ENCODE measurements around the gene CCL28. TPM values are rescaled to one million over a fixed set of nuclear protein-coding genes. Genes with fewer than 3 reads are reported as not detected.

The CCL28 gene
- total and polyA plus RNA-seq, 2 donors (not counting 1 experiment from before 2014, with no cell fraction given) = 1.1 to 2.0 TPM

DNA sequence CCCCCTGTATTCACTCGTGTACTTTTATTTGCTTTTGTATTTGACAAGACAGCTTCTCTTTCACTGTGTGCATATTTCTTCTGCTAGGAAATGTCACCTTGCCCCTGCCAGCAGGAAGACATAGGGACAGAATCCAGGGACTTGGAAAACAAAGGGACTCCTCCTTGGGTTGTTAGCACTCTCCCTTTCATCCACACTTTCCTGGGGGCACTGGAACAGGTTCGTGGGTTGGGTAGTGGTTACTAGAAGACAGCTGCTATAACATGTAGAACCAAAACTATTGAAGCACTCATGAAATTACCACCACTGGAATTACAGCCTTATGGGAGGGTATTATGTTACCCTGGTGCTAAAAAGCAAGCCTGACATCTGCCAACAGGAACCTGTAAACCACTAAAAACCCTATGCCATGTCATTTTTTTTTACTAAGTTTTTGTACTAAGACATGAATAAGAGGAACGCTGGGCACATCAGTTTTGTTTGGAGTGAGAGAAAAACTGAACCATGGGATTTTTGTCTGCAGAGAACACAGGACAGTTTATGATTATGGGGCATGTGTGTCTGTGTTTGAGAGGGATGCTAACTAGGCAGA is 4.7 kb upstream of the CCL28 start:
- no peak for TF ChIP-seq EZH2 (IDR thresholded peaks at IDR 0.05; ENCODE audit: low read length, missing control alignments)
- TF ChIP-seq, protein P1, sequence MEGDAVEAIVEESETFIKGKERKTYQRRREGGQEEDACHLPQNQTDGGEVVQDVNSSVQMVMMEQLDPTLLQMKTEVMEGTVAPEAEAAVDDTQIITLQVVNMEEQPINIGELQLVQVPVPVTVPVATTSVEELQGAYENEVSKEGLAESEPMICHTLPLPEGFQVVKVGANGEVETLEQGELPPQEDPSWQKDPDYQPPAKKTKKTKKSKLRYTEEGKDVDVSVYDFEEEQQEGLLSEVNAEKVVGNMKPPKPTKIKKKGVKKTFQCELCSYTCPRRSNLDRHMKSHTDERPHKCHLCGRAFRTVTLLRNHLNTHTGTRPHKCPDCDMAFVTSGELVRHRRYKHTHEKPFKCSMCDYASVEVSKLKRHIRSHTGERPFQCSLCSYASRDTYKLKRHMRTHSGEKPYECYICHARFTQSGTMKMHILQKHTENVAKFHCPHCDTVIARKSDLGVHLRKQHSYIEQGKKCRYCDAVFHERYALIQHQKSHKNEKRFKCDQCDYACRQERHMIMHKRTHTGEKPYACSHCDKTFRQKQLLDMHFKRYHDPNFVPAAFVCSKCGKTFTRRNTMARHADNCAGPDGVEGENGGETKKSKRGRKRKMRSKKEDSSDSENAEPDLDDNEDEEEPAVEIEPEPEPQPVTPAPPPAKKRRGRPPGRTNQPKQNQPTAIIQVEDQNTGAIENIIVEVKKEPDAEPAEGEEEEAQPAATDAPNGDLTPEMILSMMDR (conservative IDR thresholded peaks at IDR 0.05 in 1 of 2, IDR thresholded peaks at IDR 0.05 in 1 of 2; ENCODE audit: low read depth in 1 of 2, low read length in 2 of 2) = no peak
- no peak for DNase-seq (ENCODE audit: low read depth in 2 of 2)
- no peaks in the 10 kb centered on the region for H3K79me2 ChIP-seq (ENCODE audit: control insufficient read depth, insufficient read depth, low read length)
- no peak overlapping the region for H2AFZ ChIP-seq (ENCODE audit: low read length)
- no peaks in the 10 kb centered on the region for H4K20me1 ChIP-seq (ENCODE audit: control insufficient read depth, extremely low read depth, insufficient read depth, low read length)
- H3K4me1 ChIP-seq (ENCODE audit: control insufficient read depth, extremely low read depth, insufficient read depth, low read length) = no peaks in the 10 kb centered on the region
- H3K4me3 ChIP-seq (replicated peaks in 1 of 4; ENCODE audit: control extremely low read depth in 1 of 4, insufficient read depth in 1 of 4, low read depth in 3 of 4, low read length in 4 of 4) = no peak overlapping the region
- no peaks in the 10 kb centered on the region for H3K36me3 ChIP-seq (ENCODE audit: control insufficient read depth, insufficient read depth, low read length)
- no peak overlapping the region for H3K4me2 ChIP-seq (ENCODE audit: extremely low read depth, insufficient read depth, low read length)
- no peaks in the 10 kb centered on the region for H3K9me3 ChIP-seq (ENCODE audit: control insufficient read depth, insufficient read depth, low read depth, low read length)
- peaks cover 6% of the 10 kb centered on the region for H3K27me3 ChIP-seq (ENCODE audit: control insufficient read depth, insufficient read depth, low read length)
- H3K27ac ChIP-seq (ENCODE audit: insufficient read depth, low read length) = no peak overlapping the region
- H3K9ac ChIP-seq (ENCODE audit: insufficient read depth, low read length) = no peak overlapping the region

DNA sequence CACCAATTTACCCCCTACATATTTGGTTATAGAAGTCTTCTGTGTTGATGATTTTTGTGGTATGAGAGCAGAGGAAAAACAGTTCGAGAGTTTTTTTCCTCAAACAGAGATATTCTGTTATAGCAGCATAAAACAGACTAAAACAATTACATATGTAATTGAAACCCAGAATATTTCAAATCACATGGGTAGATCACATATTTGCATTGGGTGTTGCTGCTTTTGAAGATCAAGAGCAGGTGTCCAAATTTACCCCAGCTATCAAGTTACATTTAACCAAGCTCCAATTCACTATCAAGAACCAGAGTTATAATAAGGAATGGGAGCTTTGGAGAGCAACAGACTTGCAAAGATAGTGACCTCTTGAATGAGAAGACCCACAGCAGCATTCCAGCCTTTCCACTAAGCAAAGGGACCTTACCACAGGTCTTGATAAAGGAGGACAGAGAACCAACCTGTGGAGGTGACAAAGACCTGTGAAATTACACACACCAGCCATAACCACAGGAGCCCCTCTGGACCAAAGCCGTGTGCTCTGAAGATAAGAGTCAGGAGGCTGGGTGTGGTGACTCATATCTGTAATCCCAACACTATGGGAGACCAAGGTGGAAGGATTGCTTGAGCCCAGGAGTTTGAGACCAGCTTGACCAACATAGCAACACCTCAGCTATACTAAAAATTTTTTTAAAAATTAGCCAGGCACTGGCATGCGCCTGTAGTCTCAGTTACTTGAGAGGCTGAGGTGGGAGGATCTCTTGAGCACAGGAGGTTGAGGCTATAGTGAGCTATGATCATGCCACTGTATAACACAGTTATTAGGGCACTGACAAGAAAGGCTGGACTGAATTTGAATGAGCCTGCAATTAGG is 4.0 kb upstream of the CCL28 start:
- TF ChIP-seq, protein P1 (conservative IDR thresholded peaks at IDR 0.05 in 1 of 2, IDR thresholded peaks at IDR 0.05 in 1 of 2; ENCODE audit: low read depth in 1 of 2, low read length in 2 of 2) = no peak
- no peak for TF ChIP-seq EZH2 (IDR thresholded peaks at IDR 0.05; ENCODE audit: low read length, missing control alignments)
- Histone ChIP-seq H3K4me2 (ENCODE audit: extremely low read depth, insufficient read depth, low read length) (no peak overlapping the region), H3K27me3 (ENCODE audit: control insufficient read depth, insufficient read depth, low read length) (peaks cover 6% of the 10 kb centered on the region), H3K4me1 (ENCODE audit: control insufficient read depth, extremely low read depth, insufficient read depth, low read length) (no peaks in the 10 kb centered on the region), H3K9me3 (ENCODE audit: control insufficient read depth, insufficient read depth, low read depth, low read length) (no peaks in the 10 kb centered on the region), H3K27ac (ENCODE audit: insufficient read depth, low read length) (no peak overlapping the region), H3K9ac (ENCODE audit: insufficient read depth, low read length) (no peak overlapping the region), H3K36me3 (ENCODE audit: control insufficient read depth, insufficient read depth, low read length) (no peaks in the 10 kb centered on the region), H3K79me2 (ENCODE audit: control insufficient read depth, insufficient read depth, low read length) (no peaks in the 10 kb centered on the region), H2AFZ (ENCODE audit: low read length) (no peak overlapping the region), H4K20me1 (ENCODE audit: control insufficient read depth, extremely low read depth, insufficient read depth, low read length) (no peaks in the 10 kb centered on the region), H3K4me3 (replicated peaks in 1 of 4; ENCODE audit: control extremely low read depth in 1 of 4, insufficient read depth in 1 of 4, low read depth in 3 of 4, low read length in 4 of 4) (no peak overlapping the region)
- peak in 1 of 2 donors; percentile 56 for DNase-seq (ENCODE audit: low read depth in 2 of 2)

DNA sequence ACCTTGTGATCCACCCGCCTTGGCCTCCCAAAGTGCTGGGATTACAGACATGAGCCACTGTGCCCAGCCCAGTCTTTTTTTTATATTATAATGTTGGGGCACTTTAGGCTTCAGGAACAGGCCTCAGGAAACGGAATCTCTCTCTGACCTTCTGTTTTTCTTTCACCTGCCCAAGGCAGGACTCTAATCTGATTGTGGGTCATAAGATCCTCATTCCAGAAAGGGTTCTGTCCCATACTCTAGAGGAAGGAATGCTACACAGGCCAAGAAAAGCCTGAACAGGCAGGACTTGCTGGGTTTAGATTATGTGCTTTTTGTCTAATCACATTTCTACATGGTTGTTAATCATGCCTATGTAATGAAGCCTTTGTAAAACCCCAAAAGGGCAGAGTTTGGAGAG is 1.8 kb upstream of the CCL28 start:
- Histone ChIP-seq H3K4me1 (ENCODE audit: control insufficient read depth, extremely low read depth, insufficient read depth, low read length) (no peaks in the 10 kb centered on the region), H3K79me2 (ENCODE audit: control insufficient read depth, insufficient read depth, low read length) (no peaks in the 10 kb centered on the region), H3K27ac (ENCODE audit: insufficient read depth, low read length) (no peak overlapping the region), H3K4me2 (ENCODE audit: extremely low read depth, insufficient read depth, low read length) (no peak overlapping the region), H3K9me3 (ENCODE audit: control insufficient read depth, insufficient read depth, low read depth, low read length) (no peaks in the 10 kb centered on the region), H3K36me3 (ENCODE audit: control insufficient read depth, insufficient read depth, low read length) (no peaks in the 10 kb centered on the region), H3K27me3 (ENCODE audit: control insufficient read depth, insufficient read depth, low read length) (peaks cover 6% of the 10 kb centered on the region), H4K20me1 (ENCODE audit: control insufficient read depth, extremely low read depth, insufficient read depth, low read length) (no peaks in the 10 kb centered on the region), H3K9ac (ENCODE audit: insufficient read depth, low read length) (no peak overlapping the region), H2AFZ (ENCODE audit: low read length) (no peak overlapping the region), H3K4me3 (replicated peaks in 1 of 4; ENCODE audit: control extremely low read depth in 1 of 4, insufficient read depth in 1 of 4, low read depth in 3 of 4, low read length in 4 of 4) (no peak overlapping the region)
- DNase-seq (ENCODE audit: low read depth in 2 of 2) = no peak
- TF ChIP-seq, protein P1 (conservative IDR thresholded peaks at IDR 0.05 in 1 of 2, IDR thresholded peaks at IDR 0.05 in 1 of 2; ENCODE audit: low read depth in 1 of 2, low read length in 2 of 2) = no peak
- no peak for TF ChIP-seq EZH2 (IDR thresholded peaks at IDR 0.05; ENCODE audit: low read length, missing control alignments)

Measured in fibroblast of lung (primary cell).